Heart right ventricle (tissue), 16 donors: ENCODE results near the gene RPL26. TPM values are rescaled to one million over a fixed set of nuclear protein-coding genes. Genes with fewer than 3 reads are reported as not detected.

ENCODE experiments used
- ATAC-seq, 8 donors: fragments of 200-7000 bp; cut with Tn5 transposase; one replicate each; pipeline ENCODE4 v1.9.1; 2020; ENCODE audit warnings: mild to moderate bottlenecking in 8 of 8, moderate library complexity in 8 of 8, moderate number of reproducible peaks in 1 of 8
- DNase-seq, 2 donors: peaks; one replicate each; pipeline ENCODE4 v3.0.0-alpha.2; 2020
- H3K27ac ChIP-seq, 10 donors: fragments of 200-600 bp; sonication (generic) in 2 of 10; one replicate each; pipeline versions ENCODE4 v1.5.0 to v1.8.0; 2020 to 2022; ENCODE audit warnings: mild to moderate bottlenecking in 3 of 10
- H3K27me3 ChIP-seq, 7 donors: fragments of 200-600 bp; one replicate each; pipeline ENCODE4 v1.8.0; 2021 to 2022; ENCODE audit warnings: mild to moderate bottlenecking in 2 of 7
- H3K36me3 ChIP-seq, 9 donors: fragments of 200-600 bp; sonication (generic) in 1 of 9; one replicate each; pipeline versions ENCODE4 v1.5.0 to v1.8.0; 2020 to 2022; ENCODE audit warnings: mild to moderate bottlenecking in 2 of 9
- H3K4me1 ChIP-seq, 9 donors: fragments of 200-600 bp; sonication (generic) in 1 of 9; one replicate each; pipeline versions ENCODE4 v1.5.0 to v1.8.0; 2020 to 2022; ENCODE audit warnings: mild to moderate bottlenecking in 4 of 9
- H3K4me3 ChIP-seq, 10 donors: fragments of 200-600 bp; sonication (generic) in 2 of 10; one replicate each; pipeline versions ENCODE4 v1.5.0 to v1.8.0; 2020 to 2022; ENCODE audit warnings: mild to moderate bottlenecking in 7 of 10, moderate library complexity in 2 of 10
- H3K9me3 ChIP-seq, 11 donors: fragments of 200-600 bp in 10 of 11; sonication (generic) in 2 of 11; one replicate each; pipeline versions ENCODE4 v1.5.0 to v1.8.0; 2013 to 2022; ENCODE audit warnings: mild to moderate bottlenecking in 2 of 11, control low read depth in 1 of 11, moderate library complexity in 1 of 11
- WGBS, 2 donors: extraction: QIAGEN DNeasy Blood & Tissue Kit; methylation state at CpG; one replicate each; pipeline ENCODE4 v1.1.7; 2013; ENCODE audit warnings: inconsistent platforms in 1 of 2; 5-methylcytosine and 5-hydroxymethylcytosine counted together
- intact Hi-C, 10 donors: fragments of 100-400 bp; cut with DNase I; formaldehyde crosslinking; loops; one replicate each; pipeline versions ENCODE4 v1.11.1 to v1.14.2; 2022
- polyA plus RNA-seq, 2 donors: library from polyadenylated mRNA; stranded (reverse); fragments of 200-250 nt; gene quantifications; one replicate each; pipeline ENCODE4 v1.2.3, GENCODE V29; 2013
- total RNA-seq, 10 donors: library from RNA; stranded (reverse); fragmentation: NEBNext Ultra II Directional in 3 of 10; extraction: Animal tissue kit (Norgen Biotek cat#: 25700) in 3 of 10; gene quantifications; one replicate each; pipeline versions ENCODE4 v1.2.1 to v1.2.4, GENCODE V29; 2021 to 2023
- TF ChIP-seq, protein P1 (sequence below), 9 donors: fragments of 200-600 bp; sonication (generic) in 2 of 9; IDR thresholded peaks; one replicate each; pipeline versions ENCODE4 v1.5.0 to v1.8.0; 2021 to 2022; ENCODE audit warnings: antibody characterized with exemption in 9 of 9, mild to moderate bottlenecking in 5 of 9, moderate library complexity in 1 of 9
- donor health status: Arrhythmogenic right ventricular cardiomyopathy.
- donor health status: ischemic (EF 13 %, LVEDD 7.1; RV severe dilation, severe dysfunction).
- donor health status: healthy with polysubstance abuse.
- donor health status: DM: no; HTN: yes; CAD: no.
- donor health status: DM: no; HTN: no; CAD: no.
- donor health status: ischemic (EF 25% LVEDD 6.9; RV normal size, moderate dysfunction).
- donor health status: ischemic (EF 25% LVEDD 5.7; RV mildly dilated, moderate dysfunction).
- donor health status: healthy.
- donor health status: DM: yes; HTN: yes; CAD: no.
- donor health status: Ischemic cardiomyopathy.
- donor health status: ischemic (EF 35%, LVEDD 5.7; RV mildly dilated, moderate dysfunction).
- donor health status: nonischemic (EF 11% LVEDD 7.7; RV severe dilation, severe dysfunction).
- donor health status: DM: yes; HTN: yes; CAD: no.
- donor health status: PGD.
- donor health status: ischemic (EF 29% LVEDD 5.4; RV normal size, mild dysfunction).
- donor health status: nonischemic (EF 23%, LVEDD 6.1; RV moderate dilation, normal function).

Gene RPL26
- total and polyA plus RNA-seq, 12 donors = 890 to 4,129 (median 1,028) TPM

- Histone ChIP-seq H3K27me3 (peaks cover 0 to 4% (median 0%) of the 10 kb centered on the region in 7 donors), H3K9me3 (no peaks in the 10 kb centered on the region), H3K4me3 (no peak overlapping the region), H3K4me1 (peaks cover under 1 to 19% (median 10%) of the 10 kb centered on the region in 9 donors), H3K27ac (no peak overlapping the region), H3K36me3 (peaks cover 0 to 3% (median 0%) of the 10 kb centered on the region in 9 donors)
- TF ChIP-seq, protein P1, sequence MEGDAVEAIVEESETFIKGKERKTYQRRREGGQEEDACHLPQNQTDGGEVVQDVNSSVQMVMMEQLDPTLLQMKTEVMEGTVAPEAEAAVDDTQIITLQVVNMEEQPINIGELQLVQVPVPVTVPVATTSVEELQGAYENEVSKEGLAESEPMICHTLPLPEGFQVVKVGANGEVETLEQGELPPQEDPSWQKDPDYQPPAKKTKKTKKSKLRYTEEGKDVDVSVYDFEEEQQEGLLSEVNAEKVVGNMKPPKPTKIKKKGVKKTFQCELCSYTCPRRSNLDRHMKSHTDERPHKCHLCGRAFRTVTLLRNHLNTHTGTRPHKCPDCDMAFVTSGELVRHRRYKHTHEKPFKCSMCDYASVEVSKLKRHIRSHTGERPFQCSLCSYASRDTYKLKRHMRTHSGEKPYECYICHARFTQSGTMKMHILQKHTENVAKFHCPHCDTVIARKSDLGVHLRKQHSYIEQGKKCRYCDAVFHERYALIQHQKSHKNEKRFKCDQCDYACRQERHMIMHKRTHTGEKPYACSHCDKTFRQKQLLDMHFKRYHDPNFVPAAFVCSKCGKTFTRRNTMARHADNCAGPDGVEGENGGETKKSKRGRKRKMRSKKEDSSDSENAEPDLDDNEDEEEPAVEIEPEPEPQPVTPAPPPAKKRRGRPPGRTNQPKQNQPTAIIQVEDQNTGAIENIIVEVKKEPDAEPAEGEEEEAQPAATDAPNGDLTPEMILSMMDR (IDR thresholded peaks at IDR 0.05) = no peak
- no peak for DNase-seq
- WGBS, 2 donors = 46 to 55% methylated on average over 6 of the region's 6 CpGs
- intact Hi-C loops = loop anchor here in 2 of 10 donors (10.0 kb wide), 2 partner anchors 48 to 58 kb away; partner anchors contain the start of gene NDEL1 (in 1 of the 2)
- no peak for ATAC-seq
Measured at GRCh38 chr17:8386841-8387240, 3.8 kb upstream of the RPL26 start.

DNA sequence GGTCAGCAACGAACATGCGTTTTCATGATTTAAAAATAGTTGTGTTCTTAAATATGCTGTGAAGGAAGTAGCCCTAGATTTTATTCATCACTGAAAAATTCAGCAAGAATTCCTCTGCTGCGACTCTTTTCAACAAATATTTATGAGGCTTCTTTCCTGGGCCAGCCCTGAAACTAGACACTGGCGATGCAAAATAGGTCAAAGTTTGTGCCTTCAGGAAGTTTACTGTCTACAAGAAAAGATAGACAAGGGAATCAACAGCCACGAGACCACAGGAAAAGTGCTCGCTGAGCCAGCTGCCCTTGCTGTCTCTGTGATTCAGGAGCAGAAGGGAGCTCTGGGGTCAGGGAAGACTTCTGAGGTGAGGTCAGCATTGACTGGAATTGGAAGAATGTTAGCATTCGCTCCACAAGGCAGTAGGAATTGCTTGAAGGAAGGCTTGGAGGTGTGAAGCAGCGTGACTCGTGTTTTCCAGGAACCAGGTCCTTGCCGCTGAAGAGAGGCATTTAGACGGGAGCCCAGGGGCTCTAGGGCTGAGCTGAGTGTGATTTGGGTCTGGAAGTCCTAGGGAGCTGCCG, 1.9 kb upstream of the RPL26 start:
- H3K36me3 ChIP-seq = peaks cover 0 to 22% (median 18%) of the 10 kb centered on the region in 9 donors
- DNase-seq (no peak), ATAC-seq (no peak)
- WGBS, 2 donors = 66 to 67% methylated on average over 12 of the region's 12 CpGs
- H3K9me3 ChIP-seq = no peaks in the 10 kb centered on the region
- TF ChIP-seq, protein P1 (IDR thresholded peaks at IDR 0.05) = no peak
- no peaks in the 10 kb centered on the region for H3K27me3 ChIP-seq
- intact Hi-C loops = loop anchor here in 3 of 10 donors (5.0 to 10.0 kb wide), 3 partner anchors 50 to 138 kb away; partner anchors contain the start of genes CTC1 (in 1 of the 3), NDEL1 (in 1 of the 3) and PFAS (in 1 of the 3)
- H3K27ac ChIP-seq = no peak overlapping the region
- peaks cover 6 to 39% (median 30%) of the 10 kb centered on the region in 9 donors for H3K4me1 ChIP-seq
- no peak overlapping the region for H3K4me3 ChIP-seq

GRCh38 chr17:8382880-8383142, 182 bp downstream of the RPL26 start:
- WGBS, 2 donors = 0 to 1% methylated on average over 15 of the region's 15 CpGs
- H3K27me3 ChIP-seq = no peaks in the 10 kb centered on the region
- H3K9me3 ChIP-seq = no peaks in the 10 kb centered on the region
- ATAC-seq (peak in 7 of 8 donors; percentile 2 to 24 (median 4)), DNase-seq (no peak)
- intact Hi-C loops = loop anchor here in 4 of 10 donors (2.0 to 10.0 kb wide), 4 partner anchors 52 to 136 kb away; partner anchors contain the start of genes ARHGEF15 (in 1 of the 4), CTC1 (in 1 of the 4), NDEL1 (in 1 of the 4) and PFAS (in 1 of the 4)
- peak overlapping the region; percentile 18 to 90 (median 84) for H3K27ac ChIP-seq
- peaks cover 6 to 47% (median 31%) of the 10 kb centered on the region in 9 donors for H3K4me1 ChIP-seq
- peak overlapping the region; percentile 64 to 87 (median 77) for H3K4me3 ChIP-seq
- H3K36me3 ChIP-seq = peaks cover 0 to 43% (median 35%) of the 10 kb centered on the region in 9 donors
- TF ChIP-seq, protein P1 (IDR thresholded peaks at IDR 0.05) = no peak

- peak overlapping the region; percentile 64 to 87 (median 77) for H3K4me3 ChIP-seq
- H3K9me3 ChIP-seq = no peaks in the 10 kb centered on the region
- intact Hi-C loops = loop anchor here in 4 of 10 donors (2.0 to 10.0 kb wide), 4 partner anchors 53 to 135 kb away; partner anchors contain the start of genes ARHGEF15 (in 1 of the 4), CTC1 (in 1 of the 4), NDEL1 (in 1 of the 4) and PFAS (in 1 of the 4)
- DNase-seq = no peak
- peak in 1 of 8 donors; percentile 1 for ATAC-seq
- peaks cover 0 to 48% (median 41%) of the 10 kb centered on the region in 9 donors for H3K36me3 ChIP-seq
- TF ChIP-seq, protein P1 (IDR thresholded peaks at IDR 0.05) = no peak
- H3K4me1 ChIP-seq = peaks cover 6 to 50% (median 31%) of the 10 kb centered on the region in 9 donors
- WGBS, 2 donors = 16 to 20% methylated on average over 27 of the region's 27 CpGs
- H3K27me3 ChIP-seq = no peaks in the 10 kb centered on the region
- H3K27ac ChIP-seq = peak overlapping the region in 9 of 10 donors; percentile 36 to 90 (median 85)
Measured at GRCh38 chr17:8382052-8382879, 727 bp downstream of the RPL26 start.
